ENCODE measurements around the gene RAB34.

DNA sequence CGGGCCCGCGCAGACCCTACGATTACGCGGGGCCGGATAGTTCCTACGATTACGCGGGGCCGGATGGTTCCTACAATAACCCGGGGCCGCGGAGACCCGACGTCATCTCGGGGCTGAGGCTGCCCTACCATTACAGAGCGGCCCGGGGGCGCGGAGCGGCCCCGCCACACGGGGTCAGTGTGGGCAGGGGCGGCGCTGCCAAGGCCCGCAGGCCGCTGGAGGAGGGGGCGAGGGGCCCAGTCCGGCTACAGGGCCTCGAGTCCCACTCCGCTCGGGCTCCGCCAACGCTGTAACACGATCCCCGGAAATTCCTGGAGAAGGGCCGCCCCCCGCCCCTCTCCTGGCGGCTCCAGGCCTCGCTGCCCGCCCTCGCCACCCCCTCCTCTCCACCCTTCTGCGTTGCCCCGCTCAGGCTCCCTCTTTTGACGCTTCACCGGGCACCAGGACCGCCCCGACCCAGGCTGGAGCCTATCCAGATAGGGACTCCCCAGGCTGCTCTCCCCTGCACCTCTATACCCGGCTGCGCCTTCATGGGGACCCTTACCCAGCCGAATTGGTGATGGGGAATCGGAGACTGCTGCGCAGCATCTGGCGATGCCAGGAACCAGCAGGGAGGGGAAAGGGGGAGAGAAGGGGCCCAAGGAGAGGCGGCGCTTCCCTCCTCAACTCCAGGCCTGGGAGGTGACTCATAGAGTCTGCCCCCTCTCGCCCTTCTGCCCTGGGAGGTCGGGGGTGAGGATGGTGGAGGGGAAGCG is at the start of gene RAB34:
- TF ChIP-seq, protein P1, sequence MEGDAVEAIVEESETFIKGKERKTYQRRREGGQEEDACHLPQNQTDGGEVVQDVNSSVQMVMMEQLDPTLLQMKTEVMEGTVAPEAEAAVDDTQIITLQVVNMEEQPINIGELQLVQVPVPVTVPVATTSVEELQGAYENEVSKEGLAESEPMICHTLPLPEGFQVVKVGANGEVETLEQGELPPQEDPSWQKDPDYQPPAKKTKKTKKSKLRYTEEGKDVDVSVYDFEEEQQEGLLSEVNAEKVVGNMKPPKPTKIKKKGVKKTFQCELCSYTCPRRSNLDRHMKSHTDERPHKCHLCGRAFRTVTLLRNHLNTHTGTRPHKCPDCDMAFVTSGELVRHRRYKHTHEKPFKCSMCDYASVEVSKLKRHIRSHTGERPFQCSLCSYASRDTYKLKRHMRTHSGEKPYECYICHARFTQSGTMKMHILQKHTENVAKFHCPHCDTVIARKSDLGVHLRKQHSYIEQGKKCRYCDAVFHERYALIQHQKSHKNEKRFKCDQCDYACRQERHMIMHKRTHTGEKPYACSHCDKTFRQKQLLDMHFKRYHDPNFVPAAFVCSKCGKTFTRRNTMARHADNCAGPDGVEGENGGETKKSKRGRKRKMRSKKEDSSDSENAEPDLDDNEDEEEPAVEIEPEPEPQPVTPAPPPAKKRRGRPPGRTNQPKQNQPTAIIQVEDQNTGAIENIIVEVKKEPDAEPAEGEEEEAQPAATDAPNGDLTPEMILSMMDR (IDR thresholded peaks at IDR 0.05), result peak; percentile 70
- TF ChIP-seq, protein P2, sequence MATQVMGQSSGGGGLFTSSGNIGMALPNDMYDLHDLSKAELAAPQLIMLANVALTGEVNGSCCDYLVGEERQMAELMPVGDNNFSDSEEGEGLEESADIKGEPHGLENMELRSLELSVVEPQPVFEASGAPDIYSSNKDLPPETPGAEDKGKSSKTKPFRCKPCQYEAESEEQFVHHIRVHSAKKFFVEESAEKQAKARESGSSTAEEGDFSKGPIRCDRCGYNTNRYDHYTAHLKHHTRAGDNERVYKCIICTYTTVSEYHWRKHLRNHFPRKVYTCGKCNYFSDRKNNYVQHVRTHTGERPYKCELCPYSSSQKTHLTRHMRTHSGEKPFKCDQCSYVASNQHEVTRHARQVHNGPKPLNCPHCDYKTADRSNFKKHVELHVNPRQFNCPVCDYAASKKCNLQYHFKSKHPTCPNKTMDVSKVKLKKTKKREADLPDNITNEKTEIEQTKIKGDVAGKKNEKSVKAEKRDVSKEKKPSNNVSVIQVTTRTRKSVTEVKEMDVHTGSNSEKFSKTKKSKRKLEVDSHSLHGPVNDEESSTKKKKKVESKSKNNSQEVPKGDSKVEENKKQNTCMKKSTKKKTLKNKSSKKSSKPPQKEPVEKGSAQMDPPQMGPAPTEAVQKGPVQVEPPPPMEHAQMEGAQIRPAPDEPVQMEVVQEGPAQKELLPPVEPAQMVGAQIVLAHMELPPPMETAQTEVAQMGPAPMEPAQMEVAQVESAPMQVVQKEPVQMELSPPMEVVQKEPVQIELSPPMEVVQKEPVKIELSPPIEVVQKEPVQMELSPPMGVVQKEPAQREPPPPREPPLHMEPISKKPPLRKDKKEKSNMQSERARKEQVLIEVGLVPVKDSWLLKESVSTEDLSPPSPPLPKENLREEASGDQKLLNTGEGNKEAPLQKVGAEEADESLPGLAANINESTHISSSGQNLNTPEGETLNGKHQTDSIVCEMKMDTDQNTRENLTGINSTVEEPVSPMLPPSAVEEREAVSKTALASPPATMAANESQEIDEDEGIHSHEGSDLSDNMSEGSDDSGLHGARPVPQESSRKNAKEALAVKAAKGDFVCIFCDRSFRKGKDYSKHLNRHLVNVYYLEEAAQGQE (IDR thresholded peaks at IDR 0.05; ENCODE audit: insufficient read depth in 1 of 2, low read depth in 2 of 2, low read length in 1 of 2), result no peak
- TF ChIP-seq POLR2AphosphoS5 (IDR thresholded peaks at IDR 0.05; ENCODE audit: low read depth, low read length), result peak; percentile 80
- peak; percentile 90; the same call in 1 of the 2 replicates for TF ChIP-seq SIN3A (IDR thresholded peaks at IDR 0.05; ENCODE audit: borderline replicate concordance, insufficient read depth, low read depth, low read length)
